GM10248 (cell line): ENCODE results near the gene MAN1B1.

Experiments
- CTCF ChIA-PET: fragments of 300-600 bp; sonication (Branson Sonifier 250); formaldehyde crosslinking; extraction: SDS; loops from one replicate; lab custom pipeline; 2021; ENCODE audit warnings: antibody characterized with exemption; lab: Yijun Ruan, JAX
- POLR2A ChIA-PET: fragments of 350-650 bp; sonication (Branson Sonifier 250); formaldehyde crosslinking; extraction: SDS; loops from one replicate; lab custom pipeline; 2020; ENCODE audit warnings: antibody characterized with exemption; lab: Yijun Ruan, JAX
- DNase-seq: peaks from one replicate; pipeline ENCODE4 v3.0.0; 2012; ENCODE audit errors: extremely low spot score
- CTCF ChIP-seq: IDR thresholded peaks from 2 replicates; pipeline ENCODE4 v1.5.1; 2012; ENCODE audit warnings: mild to moderate bottlenecking, low read depth; ENCODE audit errors: extremely low read depth, missing control alignments, control extremely low read depth

MAN1B1 gene

GRCh38 chr9:137052293-137052692, 34.5 kb upstream of the MAN1B1 start:
- ChIA-PET POLR2A (no interaction called here), CTCF (interaction anchor here (0.6 to 1.5 kb wide), 7 partner anchors 8 to 259 kb away, joined by 3 to 12 read pairs (median 11); no protein-coding TSS in a partner anchor)
- no peak for TF ChIP-seq CTCF
- DNase-seq = no peak

- CTCF ChIA-PET = interaction anchor here (1.1 to 1.5 kb wide), 6 partner anchors 11 to 260 kb away, joined by 3 to 12 read pairs (median 11); no protein-coding TSS in a partner anchor
- TF ChIP-seq CTCF = no peak
- POLR2A ChIA-PET = no interaction called here
- no peak for DNase-seq
Measured at GRCh38 chr9:137052998-137053943, 33.5 kb upstream of the MAN1B1 start.

DNA sequence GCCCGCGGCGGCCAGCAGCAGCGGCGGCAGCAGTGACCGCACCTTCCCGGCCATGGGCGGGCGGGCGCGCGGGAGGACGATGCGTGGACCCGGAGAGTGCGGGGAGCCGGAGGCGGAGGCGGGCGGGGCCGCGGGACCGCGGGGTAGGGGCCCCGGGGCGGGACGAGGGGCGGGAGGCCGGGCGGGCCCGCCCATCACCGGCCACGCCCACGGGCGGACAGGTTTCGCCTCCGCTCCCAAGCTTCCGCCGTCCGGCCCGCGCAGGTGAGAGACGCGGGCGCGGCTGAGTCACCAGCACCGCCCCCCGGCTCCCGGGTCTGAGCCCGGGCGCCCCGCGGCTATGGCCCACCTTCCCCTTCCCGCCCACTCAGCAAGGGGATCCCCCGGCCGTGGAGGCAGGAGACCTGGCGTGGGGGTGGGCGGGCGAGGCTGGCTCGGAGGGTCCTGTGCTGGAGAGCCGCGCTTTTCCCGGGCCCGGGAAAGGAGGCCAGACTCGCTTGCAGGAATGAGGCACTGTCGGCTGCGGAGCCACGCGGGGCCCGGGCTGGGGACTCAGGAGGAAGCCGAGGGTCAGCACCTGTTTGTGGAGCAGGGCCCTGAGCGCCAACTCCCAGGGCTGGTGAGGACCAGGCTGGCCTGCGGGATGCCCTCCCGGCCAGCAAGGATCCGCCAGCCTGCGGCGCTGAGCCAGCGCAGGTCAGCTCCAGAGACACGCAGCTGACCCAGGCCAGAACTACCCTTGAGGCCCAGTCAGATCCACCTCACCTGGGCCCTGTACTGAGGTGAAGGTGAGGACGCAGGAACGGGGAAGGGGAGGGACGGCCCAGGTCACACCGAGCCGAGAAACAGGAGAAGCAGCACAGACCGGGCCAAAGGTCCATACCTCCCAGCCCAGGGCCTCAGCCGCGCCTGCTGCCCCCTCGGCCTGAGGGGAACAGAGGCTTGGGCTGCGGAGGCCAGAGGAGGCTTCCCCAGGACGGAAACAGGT, 32.5 kb upstream of the MAN1B1 start, which contains the start of gene ENTPD2:
Gene ENTPD2 (minus strand): TSS at position 118 of the 988 bp plus-strand sequence. CDS start 64 bp downstream, at position 54.
- CTCF ChIA-PET = interaction anchor here (1.9 to 7.2 kb wide), 3 partner anchors 10 to 20 kb away, joined by 13 to 55 read pairs (median 18); partner anchors contain the start of gene SAPCD2
- DNase-seq = peak; percentile 75
- no peak for TF ChIP-seq CTCF
- POLR2A ChIA-PET = no interaction called here

- TF ChIP-seq CTCF = no peak
- CTCF ChIA-PET = interaction anchor here (1.1 to 7.2 kb wide), 6 partner anchors 8 to 26 kb away, joined by 3 to 55 read pairs (median 14); partner anchors contain the start of genes NPDC1 and SAPCD2
- DNase-seq = no peak
- POLR2A ChIA-PET = no interaction called here
Measured at GRCh38 chr9:137054932-137055384, 31.8 kb upstream of the MAN1B1 start.

DNA sequence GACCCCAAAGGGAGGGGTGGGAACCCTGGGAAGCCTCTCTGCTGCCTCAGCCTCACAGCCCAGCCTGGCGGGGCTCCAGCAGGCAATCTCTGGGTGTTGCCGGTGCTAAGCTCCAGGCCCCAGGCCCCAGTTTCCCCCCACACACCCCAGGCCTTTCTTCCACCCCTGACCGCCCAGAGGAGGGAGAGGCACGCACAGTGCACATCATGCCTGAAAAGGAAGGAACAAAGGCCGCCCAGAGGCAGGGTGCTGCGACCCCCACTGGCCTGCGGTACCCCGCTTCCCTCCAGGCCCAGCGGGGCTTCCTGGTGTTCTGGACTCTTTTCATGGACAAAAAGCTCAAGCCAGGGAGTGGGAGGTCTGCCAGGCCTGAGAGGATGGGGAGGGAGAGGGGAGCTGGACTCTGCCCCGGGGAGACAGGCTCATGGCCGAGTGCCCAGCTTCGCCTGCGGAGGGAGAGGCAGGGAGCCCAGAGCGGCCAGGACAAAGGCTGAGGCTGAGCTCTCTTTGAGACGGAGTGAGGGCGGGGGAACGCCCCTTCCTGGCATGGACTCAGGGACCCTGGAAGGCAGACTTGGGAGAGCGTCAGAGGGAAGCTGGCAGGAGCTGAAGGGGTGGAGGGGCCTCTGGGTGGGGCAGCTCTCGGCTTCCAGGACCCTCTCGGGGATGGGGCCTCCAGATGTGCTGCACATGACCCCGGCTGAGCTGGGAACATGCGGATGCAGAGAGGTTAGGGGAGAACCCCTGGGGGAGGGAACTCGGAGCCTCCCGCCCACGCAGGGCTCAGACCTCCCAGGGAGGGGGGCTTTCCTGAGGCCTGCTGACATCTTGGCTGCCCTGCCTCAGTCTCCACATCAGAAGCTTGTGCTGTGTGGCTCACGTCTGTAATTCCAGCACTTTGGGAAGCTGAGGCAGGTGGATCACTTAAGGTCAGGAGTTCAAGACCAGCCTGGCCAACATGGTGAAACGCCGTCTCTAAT, 31.1 kb upstream of the MAN1B1 start:
- no peak for DNase-seq
- no peak for TF ChIP-seq CTCF
- CTCF ChIA-PET = interaction anchor here (1.0 to 7.2 kb wide), 7 partner anchors 8 to 107 kb away, joined by 3 to 55 read pairs (median 13); partner anchors contain the start of genes NPDC1 and SAPCD2
- POLR2A ChIA-PET = no interaction called here
